ENCODE measurements around the gene ZNF326. TPM values are rescaled to one million over a fixed set of nuclear protein-coding genes. Genes with fewer than 3 reads are reported as not detected.

The ZNF326 gene
- total and polyA plus RNA-seq, 10 of the 15 experiments (the other 5 are each of a cell fraction or from before 2014, with no cell fraction given) = 7.1 to 29.4 (median 21.9) TPM

DNA sequence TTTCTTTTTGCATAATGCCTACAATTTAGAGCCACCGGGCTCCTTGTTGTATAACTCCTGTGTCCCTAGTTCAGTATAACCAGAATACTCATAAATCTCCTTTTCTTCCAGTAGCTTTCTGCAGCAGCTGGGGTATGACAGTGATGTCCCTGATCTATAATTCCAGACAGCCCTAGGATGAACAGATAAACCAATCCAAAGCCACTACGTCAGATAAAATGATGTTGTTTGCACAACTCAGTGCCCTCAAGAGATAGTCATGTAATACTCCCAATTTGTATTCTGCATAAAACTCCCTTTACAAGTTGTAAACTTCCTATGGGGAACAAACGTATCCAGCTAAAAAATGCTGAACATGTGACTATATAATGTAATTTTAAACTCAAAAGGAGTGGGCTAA, 44.7 kb downstream of the ZNF326 start (continued):
- no peak for TF ChIP-seq HDAC6 (IDR thresholded peaks at IDR 0.05; ENCODE audit: unreplicated experiment)
- TF ChIP-seq SREBF2 (IDR thresholded peaks at IDR 0.05; ENCODE audit: low read length) = no peak
- TF ChIP-seq, protein P1, sequence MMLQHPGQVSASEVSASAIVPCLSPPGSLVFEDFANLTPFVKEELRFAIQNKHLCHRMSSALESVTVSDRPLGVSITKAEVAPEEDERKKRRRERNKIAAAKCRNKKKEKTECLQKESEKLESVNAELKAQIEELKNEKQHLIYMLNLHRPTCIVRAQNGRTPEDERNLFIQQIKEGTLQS (IDR thresholded peaks at IDR 0.05; ENCODE audit: borderline replicate concordance, extremely low read depth, low read depth, low read length) = no peak
- no peak for TF ChIP-seq MTA3 (IDR thresholded peaks at IDR 0.05; ENCODE audit: borderline replicate concordance, low read length)
- TF ChIP-seq FOXK2 (IDR thresholded peaks at IDR 0.05) = no peak

DNA sequence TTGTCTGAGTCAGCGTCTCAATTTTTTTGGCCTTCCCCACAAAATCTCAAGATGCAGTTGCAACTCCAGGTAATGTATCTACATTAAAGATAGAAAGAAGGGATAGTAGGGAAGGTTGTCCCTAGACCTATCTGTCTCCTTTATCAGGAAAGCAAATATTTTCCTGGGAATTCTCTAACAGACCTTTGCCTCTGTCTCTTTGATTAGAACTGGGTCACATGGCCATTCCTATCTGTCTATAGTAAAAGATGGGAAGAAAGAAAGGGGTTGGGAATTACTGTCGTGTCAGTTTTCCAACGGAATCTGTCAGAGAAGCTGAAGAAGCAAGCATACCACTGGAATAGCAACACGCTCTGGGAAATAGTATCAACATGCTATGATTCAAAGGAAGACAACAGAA, 48.7 kb downstream of the ZNF326 start:
- no peak for TF ChIP-seq HDAC6 (IDR thresholded peaks at IDR 0.05; ENCODE audit: unreplicated experiment)
- Histone ChIP-seq H3K27ac (ENCODE audit: control insufficient read depth, insufficient read depth) (no peak overlapping the region), H3K4me2 (ENCODE audit: control insufficient read depth, insufficient read depth) (no peak overlapping the region), H2AFZ (ENCODE audit: control insufficient read depth, low read depth, low read length) (no peak overlapping the region), H3K4me1 (ENCODE audit: control insufficient read depth, insufficient read depth, low read length) (no peaks in the 10 kb centered on the region), H3K79me2 (ENCODE audit: control insufficient read depth, insufficient read depth, low read length) (no peaks in the 10 kb centered on the region), H4K20me1 (ENCODE audit: control insufficient read depth, insufficient read depth) (no peaks in the 10 kb centered on the region), H3K9me3 (replicated peaks; ENCODE audit: control insufficient read depth, insufficient read depth, low read length) (no peaks in the 10 kb centered on the region), H3K9ac (ENCODE audit: control insufficient read depth, insufficient read depth, low read length) (no peak overlapping the region), H3K27me3 (replicated peaks in 1 of 2; ENCODE audit: control insufficient read depth in 2 of 2, insufficient read depth in 2 of 2, low read length in 1 of 2) (no peaks in the 10 kb centered on the region), H3K36me3 (ENCODE audit: control insufficient read depth in 2 of 2, insufficient read depth in 2 of 2, low read length in 1 of 2) (no peaks in the 10 kb centered on the region), H3K4me3 (no peak overlapping the region)
- intact Hi-C loops (cut with micrococcal nuclease; ENCODE audit: unreplicated experiment) (no loop called here), in situ Hi-C loops (cut with MboI) (no loop called here)
- no peak for FAIRE-seq
- ChIA-PET SMC1A (ENCODE audit: uncharacterized antibody, unreplicated experiment) (interaction anchor here (0.6 to 1.5 kb wide), 3 partner anchors 11 to 1663 kb away, joined by 3 to 4 read pairs (median 3); no protein-coding TSS in a partner anchor), POLR2A (no interaction called here), CTCF (interaction anchor here (0.8 to 4.4 kb wide), 6 partner anchors 9 to 1122 kb away, joined by 3 to 19 read pairs (median 3); no protein-coding TSS in a partner anchor), RAD21 (ENCODE audit: unreplicated experiment) (no interaction called here)
- WGBS (ENCODE audit: insufficient coverage, insufficient replicate concordance, low lambda C conversion rate, missing lambda C conversion rate) = 55% methylated on average over 4 of the region's 4 CpGs
- no TSS peak for BruUV-seq (replicated peaks)
- ATAC-seq = no peak
- no peak for DNase-seq (ENCODE audit: low read depth, low spot score)

DNA sequence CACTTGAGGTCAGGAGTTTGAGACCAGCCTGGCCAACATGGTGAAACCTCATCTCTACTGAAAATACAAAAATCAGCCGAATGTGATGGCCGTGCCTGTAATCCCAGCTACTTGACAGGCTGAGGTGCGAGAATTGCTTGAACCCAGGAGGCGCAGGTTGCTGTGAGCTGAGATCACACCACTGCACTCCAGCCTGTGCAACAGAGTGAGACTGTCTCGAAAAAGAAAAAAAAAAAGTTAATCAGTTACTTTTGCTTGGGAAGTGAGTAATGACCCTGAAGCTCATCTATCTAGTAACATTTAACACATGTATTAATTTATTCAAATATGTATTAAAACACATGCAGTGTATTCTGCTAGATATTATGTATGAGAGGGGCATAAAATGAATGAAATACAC, 49.4 kb downstream of the ZNF326 start:
- no peak overlapping the region for H3K4me3 ChIP-seq
- 63% methylated on average over 5 of the region's 5 CpGs for WGBS (ENCODE audit: insufficient coverage, insufficient replicate concordance, low lambda C conversion rate, missing lambda C conversion rate)
- in situ Hi-C loops (cut with MboI) = no loop called here
- CTCF ChIA-PET = interaction anchor here (1.4 to 4.4 kb wide), 6 partner anchors 10 to 1122 kb away, joined by 3 to 19 read pairs (median 12); no protein-coding TSS in a partner anchor
- RAD21 ChIA-PET (ENCODE audit: unreplicated experiment) = no interaction called here
- FAIRE-seq = no peak
- POLR2A ChIA-PET = no interaction called here
- no peaks in the 10 kb centered on the region for H3K9me3 ChIP-seq (replicated peaks; ENCODE audit: control insufficient read depth, insufficient read depth, low read length)
- intact Hi-C loops (cut with micrococcal nuclease; ENCODE audit: unreplicated experiment) = no loop called here
- no TSS peak for BruUV-seq (replicated peaks)
- no peak overlapping the region for H2AFZ ChIP-seq (ENCODE audit: control insufficient read depth, low read depth, low read length)
- H4K20me1 ChIP-seq (ENCODE audit: control insufficient read depth, insufficient read depth) = no peaks in the 10 kb centered on the region
- no peak for ATAC-seq
- H3K79me2 ChIP-seq (ENCODE audit: control insufficient read depth, insufficient read depth, low read length) = no peaks in the 10 kb centered on the region
- H3K4me1 ChIP-seq (ENCODE audit: control insufficient read depth, insufficient read depth, low read length) = no peaks in the 10 kb centered on the region
- no peak overlapping the region for H3K4me2 ChIP-seq (ENCODE audit: control insufficient read depth, insufficient read depth)
- no peak overlapping the region for H3K9ac ChIP-seq (ENCODE audit: control insufficient read depth, insufficient read depth, low read length)
- H3K27ac ChIP-seq (ENCODE audit: control insufficient read depth, insufficient read depth) = no peak overlapping the region
- DNase-seq (ENCODE audit: low read depth, low spot score) = no peak
- H3K36me3 ChIP-seq (ENCODE audit: control insufficient read depth in 2 of 2, insufficient read depth in 2 of 2, low read length in 1 of 2) = no peaks in the 10 kb centered on the region
- SMC1A ChIA-PET (ENCODE audit: uncharacterized antibody, unreplicated experiment) = interaction anchor here (0.6 to 1.9 kb wide), 5 partner anchors 10 to 1663 kb away, joined by 3 to 4 read pairs (median 4); no protein-coding TSS in a partner anchor
- no peaks in the 10 kb centered on the region for H3K27me3 ChIP-seq (replicated peaks in 1 of 2; ENCODE audit: control insufficient read depth in 2 of 2, insufficient read depth in 2 of 2, low read length in 1 of 2)
- TF ChIP-seq SREBF2 (IDR thresholded peaks at IDR 0.05; ENCODE audit: low read length) (no peak), POLR2AphosphoS5 (IDR thresholded peaks at IDR 0.05; ENCODE audit: low read length) (no peak), IKZF2 (IDR thresholded peaks at IDR 0.05) (no peak), STAT3 (IDR thresholded peaks at IDR 0.05; ENCODE audit: low read depth, low read length) (no peak), MTA3 (IDR thresholded peaks at IDR 0.05; ENCODE audit: borderline replicate concordance, low read length) (no peak), CBX5 (IDR thresholded peaks at IDR 0.05; ENCODE audit: low read depth) (no peak), SMAD5 (IDR thresholded peaks at IDR 0.05; ENCODE audit: low read depth) (no peak), JUNB (IDR thresholded peaks at IDR 0.05) (no peak), JUND (IDR thresholded peaks at IDR 0.05; ENCODE audit: low read depth, low read length) (no peak)
- TF ChIP-seq, protein P2, sequence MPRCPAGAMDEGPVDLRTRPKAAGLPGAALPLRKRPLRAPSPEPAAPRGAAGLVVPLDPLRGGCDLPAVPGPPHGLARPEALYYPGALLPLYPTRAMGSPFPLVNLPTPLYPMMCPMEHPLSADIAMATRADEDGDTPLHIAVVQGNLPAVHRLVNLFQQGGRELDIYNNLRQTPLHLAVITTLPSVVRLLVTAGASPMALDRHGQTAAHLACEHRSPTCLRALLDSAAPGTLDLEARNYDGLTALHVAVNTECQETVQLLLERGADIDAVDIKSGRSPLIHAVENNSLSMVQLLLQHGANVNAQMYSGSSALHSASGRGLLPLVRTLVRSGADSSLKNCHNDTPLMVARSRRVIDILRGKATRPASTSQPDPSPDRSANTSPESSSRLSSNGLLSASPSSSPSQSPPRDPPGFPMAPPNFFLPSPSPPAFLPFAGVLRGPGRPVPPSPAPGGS (IDR thresholded peaks at IDR 0.05; ENCODE audit: borderline replicate concordance, insufficient read depth, low read depth, low read length, poor library complexity, severe bottlenecking) = no peak
- TF ChIP-seq, protein P3, sequence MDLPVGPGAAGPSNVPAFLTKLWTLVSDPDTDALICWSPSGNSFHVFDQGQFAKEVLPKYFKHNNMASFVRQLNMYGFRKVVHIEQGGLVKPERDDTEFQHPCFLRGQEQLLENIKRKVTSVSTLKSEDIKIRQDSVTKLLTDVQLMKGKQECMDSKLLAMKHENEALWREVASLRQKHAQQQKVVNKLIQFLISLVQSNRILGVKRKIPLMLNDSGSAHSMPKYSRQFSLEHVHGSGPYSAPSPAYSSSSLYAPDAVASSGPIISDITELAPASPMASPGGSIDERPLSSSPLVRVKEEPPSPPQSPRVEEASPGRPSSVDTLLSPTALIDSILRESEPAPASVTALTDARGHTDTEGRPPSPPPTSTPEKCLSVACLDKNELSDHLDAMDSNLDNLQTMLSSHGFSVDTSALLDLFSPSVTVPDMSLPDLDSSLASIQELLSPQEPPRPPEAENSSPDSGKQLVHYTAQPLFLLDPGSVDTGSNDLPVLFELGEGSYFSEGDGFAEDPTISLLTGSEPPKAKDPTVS (IDR thresholded peaks at IDR 0.05; ENCODE audit: low read depth, low read length) = no peak
